ENCODE measurements around the gene HAUS7.
"Not testable (repeated sequence)": the region's sequence is repeated elsewhere in the genome, so short reads cannot be mapped to it uniquely, and the experiment has no call there.

Gene HAUS7

GRCh38 chrX:153409414-153410101 lies 60.8 kb downstream of the HAUS7 start:
- H3K9me3 ChIP-seq (ENCODE audit: control insufficient read depth in 5 of 5, low read length in 5 of 5) = peaks cover 0 to 5% (median 0%) of the 10 kb centered on the region in 5 donors
- H3K36me3 ChIP-seq (ENCODE audit: control insufficient read depth in 5 of 5, insufficient read depth in 5 of 5, low read length in 5 of 5) = no peaks in the 10 kb centered on the region
- H3K9ac ChIP-seq (ENCODE audit: low read length in 5 of 5) = no peak overlapping the region
- H3K27ac ChIP-seq (ENCODE audit: low read depth, low read length) = no peak overlapping the region
- peaks cover 0 to 27% (median 4%) of the 10 kb centered on the region in 5 donors for H3K27me3 ChIP-seq (ENCODE audit: control insufficient read depth in 5 of 5, insufficient read depth in 4 of 5, low read length in 5 of 5)
- peaks cover 3 to 50% (median 36%) of the 10 kb centered on the region in 5 donors for H3K4me1 ChIP-seq (ENCODE audit: control insufficient read depth in 5 of 5, insufficient read depth in 5 of 5, low read length in 5 of 5)
- H3K4me3 ChIP-seq (ENCODE audit: low read depth in 1 of 5, low read length in 5 of 5) = no peak overlapping the region

GRCh38 chrX:153408871-153409351 lies 61.5 kb downstream of the HAUS7 start:
- H3K9ac ChIP-seq (ENCODE audit: low read length in 5 of 5) = no peak overlapping the region
- H3K36me3 ChIP-seq (ENCODE audit: control insufficient read depth in 5 of 5, insufficient read depth in 5 of 5, low read length in 5 of 5) = no peaks in the 10 kb centered on the region
- H3K4me3 ChIP-seq (ENCODE audit: low read depth in 1 of 5, low read length in 5 of 5) = no peak overlapping the region
- H3K27ac ChIP-seq (ENCODE audit: low read depth, low read length) = no peak overlapping the region
- H3K4me1 ChIP-seq (ENCODE audit: control insufficient read depth in 5 of 5, insufficient read depth in 5 of 5, low read length in 5 of 5) = peaks cover 3 to 50% (median 36%) of the 10 kb centered on the region in 5 donors
- peaks cover 0 to 5% (median 0%) of the 10 kb centered on the region in 5 donors for H3K9me3 ChIP-seq (ENCODE audit: control insufficient read depth in 5 of 5, low read length in 5 of 5)
- H3K27me3 ChIP-seq (ENCODE audit: control insufficient read depth in 5 of 5, insufficient read depth in 4 of 5, low read length in 5 of 5) = peaks cover 0 to 27% (median 4%) of the 10 kb centered on the region in 5 donors

DNA sequence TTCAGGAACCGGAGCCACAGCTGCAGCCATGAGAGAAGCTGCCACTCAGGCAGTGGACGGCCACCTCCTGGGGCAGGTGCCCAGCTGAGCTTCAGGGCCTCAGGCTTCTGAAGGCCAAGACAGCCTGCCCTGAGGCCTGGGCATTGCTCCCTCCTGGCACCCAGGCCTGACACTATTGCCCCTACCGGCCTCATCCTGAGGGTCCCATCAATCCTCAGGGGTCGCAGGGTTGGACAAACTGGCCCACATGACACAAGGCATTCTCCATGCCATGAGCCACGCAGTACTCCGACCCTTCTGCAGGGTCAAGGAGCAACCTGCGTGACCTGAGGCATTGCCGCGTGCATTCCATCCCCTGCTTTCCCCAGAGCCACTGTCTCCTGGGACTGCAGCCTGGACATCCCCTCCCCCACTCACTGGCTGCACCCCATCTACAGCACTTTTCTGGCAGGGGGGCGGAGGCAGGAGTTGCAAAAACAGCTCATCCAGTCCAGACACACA lies 62.1 kb downstream of the HAUS7 start:
- Histone ChIP-seq H3K27me3 (ENCODE audit: control insufficient read depth in 5 of 5, insufficient read depth in 4 of 5, low read length in 5 of 5) (peaks cover 0 to 23% (median 4%) of the 10 kb centered on the region in 5 donors), H3K27ac (ENCODE audit: low read depth, low read length) (no peak overlapping the region), H3K9ac (ENCODE audit: low read length in 5 of 5) (no peak overlapping the region)

GRCh38 chrX:153407736-153408135 lies 62.6 kb downstream of the HAUS7 start:
- H3K9ac ChIP-seq (ENCODE audit: low read length in 5 of 5) = no peak overlapping the region
- peaks cover 0 to 5% (median 0%) of the 10 kb centered on the region in 5 donors for H3K9me3 ChIP-seq (ENCODE audit: control insufficient read depth in 5 of 5, low read length in 5 of 5)
- H3K27ac ChIP-seq (ENCODE audit: low read depth, low read length) = no peak overlapping the region
- H3K4me1 ChIP-seq (ENCODE audit: control insufficient read depth in 5 of 5, insufficient read depth in 5 of 5, low read length in 5 of 5) = peaks cover 3 to 46% (median 33%) of the 10 kb centered on the region in 5 donors
- H3K4me3 ChIP-seq (ENCODE audit: low read depth in 1 of 5, low read length in 5 of 5) = no peak overlapping the region
- H3K36me3 ChIP-seq (ENCODE audit: control insufficient read depth in 5 of 5, insufficient read depth in 5 of 5, low read length in 5 of 5) = no peaks in the 10 kb centered on the region
- H3K27me3 ChIP-seq (ENCODE audit: control insufficient read depth in 5 of 5, insufficient read depth in 4 of 5, low read length in 5 of 5) = peaks cover 0 to 23% (median 3%) of the 10 kb centered on the region in 5 donors

More for the DNA sequence above, 62.1 kb downstream of the HAUS7 start:
- Histone ChIP-seq H3K4me3 (ENCODE audit: low read depth in 1 of 5, low read length in 5 of 5) (no peak overlapping the region), H3K4me1 (ENCODE audit: control insufficient read depth in 5 of 5, insufficient read depth in 5 of 5, low read length in 5 of 5) (peaks cover 3 to 50% (median 36%) of the 10 kb centered on the region in 5 donors), H3K9me3 (ENCODE audit: control insufficient read depth in 5 of 5, low read length in 5 of 5) (peaks cover 0 to 5% (median 0%) of the 10 kb centered on the region in 5 donors), H3K36me3 (ENCODE audit: control insufficient read depth in 5 of 5, insufficient read depth in 5 of 5, low read length in 5 of 5) (no peaks in the 10 kb centered on the region)

DNA sequence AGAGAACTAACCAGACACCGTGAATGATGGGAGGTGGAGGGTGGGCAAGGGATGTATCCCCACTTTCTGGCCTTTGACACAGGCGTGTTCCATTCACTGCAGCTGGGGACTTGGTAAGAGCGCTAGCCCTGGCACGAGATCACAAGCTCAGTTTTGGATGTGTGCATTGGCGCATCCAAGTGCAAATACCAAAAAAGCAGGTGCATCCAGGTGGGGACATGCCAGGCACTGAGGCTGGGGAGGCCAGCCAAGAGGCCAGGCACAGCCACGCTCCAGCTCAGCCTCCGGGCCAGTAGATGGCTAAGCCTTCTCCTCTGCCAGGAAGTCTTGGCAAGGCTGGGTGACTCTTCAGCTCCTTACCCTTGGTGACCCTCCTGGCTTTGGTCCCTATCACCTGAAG lies 63.5 kb downstream of the HAUS7 start:
- H3K36me3 ChIP-seq (ENCODE audit: control insufficient read depth in 5 of 5, insufficient read depth in 5 of 5, low read length in 5 of 5) = no peaks in the 10 kb centered on the region
- H3K27me3 ChIP-seq (ENCODE audit: control insufficient read depth in 5 of 5, insufficient read depth in 4 of 5, low read length in 5 of 5) = peaks cover 0 to 20% (median 3%) of the 10 kb centered on the region in 5 donors
- H3K27ac ChIP-seq (ENCODE audit: low read depth, low read length) = no peak overlapping the region
- H3K4me3 ChIP-seq (ENCODE audit: low read depth in 1 of 5, low read length in 5 of 5) = no peak overlapping the region
- H3K4me1 ChIP-seq (ENCODE audit: control insufficient read depth in 5 of 5, insufficient read depth in 5 of 5, low read length in 5 of 5) = peaks cover 3 to 37% (median 26%) of the 10 kb centered on the region in 5 donors
- peaks cover 0 to 5% (median 0%) of the 10 kb centered on the region in 5 donors for H3K9me3 ChIP-seq (ENCODE audit: control insufficient read depth in 5 of 5, low read length in 5 of 5)
- H3K9ac ChIP-seq (ENCODE audit: low read length in 5 of 5) = no peak overlapping the region

- H3K27ac ChIP-seq (ENCODE audit: low read depth, low read length) = no peak overlapping the region
- H3K27me3 ChIP-seq (ENCODE audit: control insufficient read depth in 5 of 5, insufficient read depth in 4 of 5, low read length in 5 of 5) = peaks cover 0 to 17% (median 3%) of the 10 kb centered on the region in 5 donors
- no peak overlapping the region for H3K9ac ChIP-seq (ENCODE audit: low read length in 5 of 5)
- H3K9me3 ChIP-seq (ENCODE audit: control insufficient read depth in 5 of 5, low read length in 5 of 5) = peaks cover 0 to 9% (median 0%) of the 10 kb centered on the region in 5 donors
- no peak overlapping the region for H3K4me3 ChIP-seq (ENCODE audit: low read depth in 1 of 5, low read length in 5 of 5)
- no peaks in the 10 kb centered on the region for H3K36me3 ChIP-seq (ENCODE audit: control insufficient read depth in 5 of 5, insufficient read depth in 5 of 5, low read length in 5 of 5)
- peaks cover 3 to 30% (median 20%) of the 10 kb centered on the region in 5 donors for H3K4me1 ChIP-seq (ENCODE audit: control insufficient read depth in 5 of 5, insufficient read depth in 5 of 5, low read length in 5 of 5)
Observed at GRCh38 chrX:153406011-153406410, 64.4 kb downstream of the HAUS7 start.

DNA sequence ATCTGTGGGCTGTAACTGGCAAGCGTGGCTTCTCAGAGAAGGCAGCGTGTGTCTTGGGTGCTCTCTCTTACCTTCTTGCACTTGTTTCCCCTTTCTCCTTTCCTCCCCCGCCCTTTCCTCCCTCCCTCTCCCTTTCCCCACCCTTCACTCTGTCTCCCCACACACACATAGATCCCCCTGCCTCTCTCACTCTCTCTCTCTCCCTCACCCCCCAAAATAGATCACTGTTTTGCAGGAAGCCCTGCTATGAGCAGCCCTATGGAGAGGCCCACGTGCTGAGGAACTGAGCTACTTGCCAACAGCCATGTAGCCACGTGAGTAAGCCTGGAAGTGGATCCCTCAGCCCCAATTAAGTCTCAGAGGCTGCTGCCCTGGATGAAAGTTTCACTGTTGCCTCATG lies 65.0 kb downstream of the HAUS7 start:
- Histone ChIP-seq H3K4me3 (ENCODE audit: low read depth in 1 of 5, low read length in 5 of 5) (no peak overlapping the region), H3K27me3 (ENCODE audit: control insufficient read depth in 5 of 5, insufficient read depth in 4 of 5, low read length in 5 of 5) (peaks cover 0 to 17% (median 3%) of the 10 kb centered on the region in 5 donors), H3K9me3 (ENCODE audit: control insufficient read depth in 5 of 5, low read length in 5 of 5) (peaks cover 0 to 9% (median 0%) of the 10 kb centered on the region in 5 donors), H3K36me3 (ENCODE audit: control insufficient read depth in 5 of 5, insufficient read depth in 5 of 5, low read length in 5 of 5) (no peaks in the 10 kb centered on the region), H3K9ac (ENCODE audit: low read length in 5 of 5) (no peak overlapping the region), H3K27ac (ENCODE audit: low read depth, low read length) (no peak overlapping the region), H3K4me1 (ENCODE audit: control insufficient read depth in 5 of 5, insufficient read depth in 5 of 5, low read length in 5 of 5) (peaks cover 0 to 24% (median 16%) of the 10 kb centered on the region in 5 donors)

DNA sequence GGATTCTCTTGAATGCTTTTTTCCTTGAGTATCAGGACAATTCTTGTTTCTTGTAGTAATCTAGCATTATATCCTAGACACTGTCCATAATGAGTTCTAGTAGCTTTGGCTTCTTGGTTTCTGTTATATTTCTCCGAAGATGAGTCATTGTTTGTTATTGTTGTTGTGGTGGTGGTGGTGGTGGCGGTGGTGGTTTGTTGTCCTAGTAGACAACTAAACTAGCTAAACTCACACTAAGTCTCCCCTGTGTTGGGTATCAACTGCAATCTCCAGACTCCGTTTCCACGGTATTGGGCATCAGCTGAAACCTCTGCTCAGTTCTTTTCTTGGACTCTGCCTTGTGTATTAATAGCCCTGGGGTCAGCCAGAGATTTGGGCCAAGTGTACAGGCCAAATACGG lies 66.0 kb downstream of the HAUS7 start:
- Histone ChIP-seq H3K4me1 (ENCODE audit: control insufficient read depth in 5 of 5, insufficient read depth in 5 of 5, low read length in 5 of 5) (peaks cover 0 to 21% (median 13%) of the 10 kb centered on the region in 5 donors), H3K27me3 (ENCODE audit: control insufficient read depth in 5 of 5, insufficient read depth in 4 of 5, low read length in 5 of 5) (peaks cover 0 to 17% (median 3%) of the 10 kb centered on the region in 5 donors)
- not testable (repeated sequence) for H3K9ac ChIP-seq (ENCODE audit: low read length in 5 of 5); H3K4me3 ChIP-seq (ENCODE audit: low read depth in 1 of 5, low read length in 5 of 5); H3K27ac ChIP-seq (ENCODE audit: low read depth, low read length); H3K36me3 ChIP-seq (ENCODE audit: control insufficient read depth in 5 of 5, insufficient read depth in 5 of 5, low read length in 5 of 5); H3K9me3 ChIP-seq (ENCODE audit: control insufficient read depth in 5 of 5, low read length in 5 of 5)

DNA sequence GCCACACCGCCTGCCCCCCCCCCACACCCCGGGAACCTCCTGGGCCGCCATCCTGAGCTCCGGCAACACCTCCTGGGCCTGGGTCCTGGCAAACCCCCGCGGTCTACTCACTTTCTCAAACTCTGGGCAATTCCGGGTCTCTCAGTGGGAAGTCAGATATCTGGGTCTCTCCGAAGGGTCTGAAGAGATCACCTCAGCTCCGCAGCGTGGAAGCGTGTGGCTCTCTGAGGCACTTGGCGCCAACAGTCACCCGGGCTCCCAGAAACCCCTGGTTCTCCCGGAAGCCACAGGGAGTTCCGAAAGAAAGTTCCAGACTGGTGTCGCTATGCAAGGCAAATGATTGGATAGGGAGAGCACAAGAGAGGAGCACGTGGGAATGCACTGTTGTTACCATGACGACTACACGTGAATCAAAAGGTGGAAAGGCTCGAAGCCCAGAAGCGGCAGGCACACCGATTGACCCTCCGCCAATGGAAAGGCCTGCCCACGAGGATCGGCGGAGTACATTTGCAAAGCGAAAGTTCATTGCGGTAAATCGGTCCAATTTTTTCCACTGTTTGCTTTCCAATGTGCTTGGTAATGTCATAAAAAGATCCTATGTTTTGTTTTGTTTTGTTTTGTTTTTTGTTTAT lies 69.1 kb downstream of the HAUS7 start, which contains the start of gene PNMA6E:
Gene PNMA6E, minus strand, starts transcription at position 218 of the 632 bp plus-strand sequence. CDS start 2,501 bp downstream, outside the sequence.
- H3K27me3 ChIP-seq (ENCODE audit: control insufficient read depth in 5 of 5, insufficient read depth in 4 of 5, low read length in 5 of 5) = peaks cover 3 to 10% (median 4%) of the 10 kb centered on the region in 5 donors
- H3K36me3 ChIP-seq (ENCODE audit: control insufficient read depth in 5 of 5, insufficient read depth in 5 of 5, low read length in 5 of 5) = no peaks in the 10 kb centered on the region
- no peak within 1 kb of the TSS for H3K4me3 ChIP-seq (ENCODE audit: low read depth in 1 of 5, low read length in 5 of 5)
- H3K27ac ChIP-seq (ENCODE audit: low read depth, low read length) = no peak within 1 kb of the TSS
- peaks cover 0 to 6% (median 0%) of the 10 kb centered on the region in 5 donors for H3K4me1 ChIP-seq (ENCODE audit: control insufficient read depth in 5 of 5, insufficient read depth in 5 of 5, low read length in 5 of 5)
- peaks cover 0 to 7% (median 0%) of the 10 kb centered on the region in 5 donors for H3K9me3 ChIP-seq (ENCODE audit: control insufficient read depth in 5 of 5, low read length in 5 of 5)
- no peak within 1 kb of the TSS for H3K9ac ChIP-seq (ENCODE audit: low read length in 5 of 5)
